Ishikawa (cell line): ENCODE data around the gene CELF2.

Source experiments
- CEBPB ChIP-seq: IDR thresholded peaks from 2 replicates; pipeline ENCODE4 v1.6.1; 2012
- CREB1 ChIP-seq: IDR thresholded peaks from 2 replicates; pipeline ENCODE4 v1.6.1; 2012; ENCODE audit warnings: low read depth
- EP300 ChIP-seq: IDR thresholded peaks from 2 replicates; pipeline ENCODE4 v1.6.1; 2012; ENCODE audit warnings: borderline replicate concordance
- FOXM1 ChIP-seq: IDR thresholded peaks from 2 replicates; pipeline ENCODE4 v1.6.1; 2012; ENCODE audit warnings: low read depth, borderline replicate concordance
- RAD21 ChIP-seq: IDR thresholded peaks from 2 replicates; pipeline ENCODE4 v1.6.1; 2012; ENCODE audit warnings: low read depth
- TAF1 ChIP-seq: IDR thresholded peaks from 2 replicates; pipeline ENCODE4 v1.6.1; 2012; ENCODE audit warnings: low read depth, mild to moderate bottlenecking
- TEAD4 ChIP-seq: IDR thresholded peaks from 2 replicates; pipeline ENCODE4 v1.6.1; 2012
- YY1 ChIP-seq: IDR thresholded peaks from 2 replicates; pipeline ENCODE4 v1.6.1; 2012; ENCODE audit warnings: low read depth
- ZBTB7A ChIP-seq: IDR thresholded peaks from 2 replicates; pipeline ENCODE4 v1.6.1; 2012; ENCODE audit warnings: low read depth
- TF ChIP-seq, protein P1 (sequence below): IDR thresholded peaks from 2 replicates; pipeline ENCODE4 v1.6.1; 2012; ENCODE audit warnings: low read depth, mild to moderate bottlenecking
- TF ChIP-seq, protein P2 (sequence below): IDR thresholded peaks from 2 replicates; pipeline ENCODE4 v1.6.1; 2012
- TF ChIP-seq, protein P3 (sequence below): IDR thresholded peaks from 2 replicates; pipeline ENCODE4 v1.6.1; 2012

DNA sequence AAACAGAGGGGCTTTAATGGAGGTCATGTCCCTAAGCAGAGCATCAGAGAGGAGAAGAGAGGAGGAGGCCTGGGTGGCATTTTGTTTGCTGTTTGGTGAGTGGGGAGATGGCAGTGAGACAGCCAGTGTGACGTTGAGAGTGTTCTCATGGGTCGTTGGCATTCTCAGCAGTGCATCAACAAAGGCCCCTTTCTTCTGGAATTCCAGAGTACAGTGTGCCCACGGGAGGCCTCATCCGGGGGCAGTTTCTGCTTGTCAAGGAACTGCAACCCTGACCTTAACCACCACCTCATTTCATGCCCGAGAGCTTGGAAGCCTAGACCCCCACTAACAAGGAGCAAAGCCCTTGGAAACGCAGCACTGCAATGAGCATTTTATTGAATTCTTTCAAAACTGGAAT is 92.9 kb downstream of the CELF2 start:
- TF ChIP-seq YY1 = no peak
- no peak for TF ChIP-seq RAD21
- TF ChIP-seq, protein P1, sequence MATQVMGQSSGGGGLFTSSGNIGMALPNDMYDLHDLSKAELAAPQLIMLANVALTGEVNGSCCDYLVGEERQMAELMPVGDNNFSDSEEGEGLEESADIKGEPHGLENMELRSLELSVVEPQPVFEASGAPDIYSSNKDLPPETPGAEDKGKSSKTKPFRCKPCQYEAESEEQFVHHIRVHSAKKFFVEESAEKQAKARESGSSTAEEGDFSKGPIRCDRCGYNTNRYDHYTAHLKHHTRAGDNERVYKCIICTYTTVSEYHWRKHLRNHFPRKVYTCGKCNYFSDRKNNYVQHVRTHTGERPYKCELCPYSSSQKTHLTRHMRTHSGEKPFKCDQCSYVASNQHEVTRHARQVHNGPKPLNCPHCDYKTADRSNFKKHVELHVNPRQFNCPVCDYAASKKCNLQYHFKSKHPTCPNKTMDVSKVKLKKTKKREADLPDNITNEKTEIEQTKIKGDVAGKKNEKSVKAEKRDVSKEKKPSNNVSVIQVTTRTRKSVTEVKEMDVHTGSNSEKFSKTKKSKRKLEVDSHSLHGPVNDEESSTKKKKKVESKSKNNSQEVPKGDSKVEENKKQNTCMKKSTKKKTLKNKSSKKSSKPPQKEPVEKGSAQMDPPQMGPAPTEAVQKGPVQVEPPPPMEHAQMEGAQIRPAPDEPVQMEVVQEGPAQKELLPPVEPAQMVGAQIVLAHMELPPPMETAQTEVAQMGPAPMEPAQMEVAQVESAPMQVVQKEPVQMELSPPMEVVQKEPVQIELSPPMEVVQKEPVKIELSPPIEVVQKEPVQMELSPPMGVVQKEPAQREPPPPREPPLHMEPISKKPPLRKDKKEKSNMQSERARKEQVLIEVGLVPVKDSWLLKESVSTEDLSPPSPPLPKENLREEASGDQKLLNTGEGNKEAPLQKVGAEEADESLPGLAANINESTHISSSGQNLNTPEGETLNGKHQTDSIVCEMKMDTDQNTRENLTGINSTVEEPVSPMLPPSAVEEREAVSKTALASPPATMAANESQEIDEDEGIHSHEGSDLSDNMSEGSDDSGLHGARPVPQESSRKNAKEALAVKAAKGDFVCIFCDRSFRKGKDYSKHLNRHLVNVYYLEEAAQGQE = no peak
- TF ChIP-seq TAF1 = no peak
- TF ChIP-seq, protein P2, sequence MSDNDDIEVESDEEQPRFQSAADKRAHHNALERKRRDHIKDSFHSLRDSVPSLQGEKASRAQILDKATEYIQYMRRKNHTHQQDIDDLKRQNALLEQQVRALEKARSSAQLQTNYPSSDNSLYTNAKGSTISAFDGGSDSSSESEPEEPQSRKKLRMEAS = no peak
- no peak for TF ChIP-seq CREB1
- no peak for TF ChIP-seq ZBTB7A
- no peak for TF ChIP-seq EP300
- TF ChIP-seq CEBPB = no peak
- TF ChIP-seq, protein P3, sequence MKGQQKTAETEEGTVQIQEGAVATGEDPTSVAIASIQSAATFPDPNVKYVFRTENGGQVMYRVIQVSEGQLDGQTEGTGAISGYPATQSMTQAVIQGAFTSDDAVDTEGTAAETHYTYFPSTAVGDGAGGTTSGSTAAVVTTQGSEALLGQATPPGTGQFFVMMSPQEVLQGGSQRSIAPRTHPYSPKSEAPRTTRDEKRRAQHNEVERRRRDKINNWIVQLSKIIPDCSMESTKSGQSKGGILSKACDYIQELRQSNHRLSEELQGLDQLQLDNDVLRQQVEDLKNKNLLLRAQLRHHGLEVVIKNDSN = no peak
- no peak for TF ChIP-seq FOXM1
- no peak for TF ChIP-seq TEAD4
